Osteoblast (primary cell): ENCODE results near the gene POMGNT1. TPM values are rescaled to one million over a fixed set of nuclear protein-coding genes. Genes with fewer than 3 reads are reported as not detected.

Experiments used
- DNase-seq: peaks from one replicate; pipeline ENCODE4 v3.0.0; 2011; ENCODE audit warnings: low spot score, mixed read lengths; ENCODE audit not compliant: insufficient read length; ENCODE audit errors: missing footprints
- H2AFZ ChIP-seq: 2 replicates; pipeline ENCODE4 v1.6.0; 2011; ENCODE audit warnings: mild to moderate bottlenecking, low read length
- H3K27ac ChIP-seq: 2 replicates; pipeline ENCODE4 v1.5.1; 2011; ENCODE audit warnings: mild to moderate bottlenecking, low read depth, low read length, moderate library complexity
- H3K27me3 ChIP-seq: 2 replicates; pipeline ENCODE4 v1.6.0; 2012; ENCODE audit warnings: mild to moderate bottlenecking, control low read depth, inconsistent platforms, low read length, moderate library complexity; ENCODE audit not compliant: insufficient read depth
- H3K36me3 ChIP-seq: 2 replicates; pipeline ENCODE4 v1.5.1; 2011; ENCODE audit warnings: mild to moderate bottlenecking, low read length, control low read depth, moderate library complexity; ENCODE audit not compliant: insufficient read depth
- H3K4me1 ChIP-seq: 2 replicates; pipeline ENCODE4 v1.5.1; 2011; ENCODE audit warnings: mild to moderate bottlenecking, low read length, control low read depth, moderate library complexity; ENCODE audit not compliant: insufficient read depth
- H3K4me2 ChIP-seq: 2 replicates; pipeline ENCODE4 v1.6.0; 2011; ENCODE audit warnings: mild to moderate bottlenecking, low read length; ENCODE audit not compliant: insufficient read depth
- H3K4me3 ChIP-seq: fragments of 200-600 bp; sonication (generic); 3 replicates; pipeline ENCODE4 v1.5.1; 2012; ENCODE audit warnings: mild to moderate bottlenecking, low read length, inconsistent platforms; ENCODE audit not compliant: insufficient read depth
- H3K79me2 ChIP-seq: 2 replicates; pipeline ENCODE4 v1.6.0; 2012; ENCODE audit warnings: mild to moderate bottlenecking, low read length, control low read depth, inconsistent platforms; ENCODE audit not compliant: insufficient read depth
- H3K9me3 ChIP-seq: 2 replicates; pipeline ENCODE4 v1.5.1; 2011; ENCODE audit warnings: low read depth, low read length, control low read depth
- H4K20me1 ChIP-seq: 2 replicates; pipeline ENCODE4 v1.6.0; 2012; ENCODE audit warnings: mild to moderate bottlenecking, low read length, control low read depth; ENCODE audit not compliant: insufficient read depth
- total RNA-seq: library from RNA; depleted of rRNA; stranded (reverse); fragments of >200 nt; gene quantifications from 2 replicates; pipeline ENCODE4 v1.2.3, GENCODE V29; 2012
- TF ChIP-seq, protein P1 (sequence below): IDR thresholded peaks from 2 replicates; pipeline ENCODE4 v1.5.1; 2011; ENCODE audit warnings: mild to moderate bottlenecking, low read depth, low read length, moderate library complexity; ENCODE audit errors: extremely low read depth

POMGNT1 gene
- total RNA-seq, 1 donor, result 45.6 TPM

DNA sequence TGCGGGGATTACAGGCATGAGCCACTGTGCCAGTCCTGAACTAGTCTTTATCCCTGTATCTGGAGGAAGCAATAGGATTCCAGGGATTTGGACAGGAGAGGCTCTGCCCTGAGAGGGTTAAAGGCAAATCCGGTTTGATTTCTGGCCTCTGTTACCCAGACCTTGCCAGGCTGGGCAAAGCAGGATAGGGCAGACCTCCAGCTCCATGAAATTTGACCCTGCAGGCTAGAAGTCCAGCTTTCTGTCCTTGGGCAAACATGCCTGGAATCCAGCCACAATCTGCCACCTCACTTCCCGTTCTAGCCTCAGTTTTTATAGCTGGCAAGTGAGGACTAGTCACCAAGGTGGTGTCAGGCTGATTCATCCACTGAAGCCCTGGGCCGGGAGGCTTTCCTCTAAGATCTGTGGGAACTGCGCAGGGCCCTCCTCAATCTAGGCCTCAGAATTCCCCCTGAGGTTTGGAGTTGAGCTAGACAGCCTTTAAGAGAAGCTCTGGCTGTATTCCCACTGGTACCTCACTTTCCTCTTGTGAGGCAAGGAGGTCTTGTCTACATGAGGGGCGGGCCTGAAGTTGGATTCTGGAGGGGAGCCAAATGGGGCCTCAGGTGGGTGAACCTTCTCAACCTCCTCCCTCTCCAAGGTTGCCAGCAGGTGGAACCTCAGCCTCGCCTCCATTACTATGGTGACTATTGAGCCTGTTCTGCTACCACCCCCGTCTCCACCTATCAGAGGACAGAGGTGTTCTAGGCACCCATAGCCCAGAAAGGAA, 15.0 kb downstream of the POMGNT1 start:
- DNase-seq, result peak; percentile 99
- H4K20me1 ChIP-seq, result no peaks in the 10 kb centered on the region
- peak overlapping the region; percentile 57 for H3K4me2 ChIP-seq
- no peaks in the 10 kb centered on the region for H3K27me3 ChIP-seq
- peak overlapping the region; percentile 40 for H2AFZ ChIP-seq
- no peaks in the 10 kb centered on the region for H3K79me2 ChIP-seq
- no peaks in the 10 kb centered on the region for H3K9me3 ChIP-seq
- peak overlapping the region; percentile 10 for H3K4me3 ChIP-seq
- TF ChIP-seq, protein P1, sequence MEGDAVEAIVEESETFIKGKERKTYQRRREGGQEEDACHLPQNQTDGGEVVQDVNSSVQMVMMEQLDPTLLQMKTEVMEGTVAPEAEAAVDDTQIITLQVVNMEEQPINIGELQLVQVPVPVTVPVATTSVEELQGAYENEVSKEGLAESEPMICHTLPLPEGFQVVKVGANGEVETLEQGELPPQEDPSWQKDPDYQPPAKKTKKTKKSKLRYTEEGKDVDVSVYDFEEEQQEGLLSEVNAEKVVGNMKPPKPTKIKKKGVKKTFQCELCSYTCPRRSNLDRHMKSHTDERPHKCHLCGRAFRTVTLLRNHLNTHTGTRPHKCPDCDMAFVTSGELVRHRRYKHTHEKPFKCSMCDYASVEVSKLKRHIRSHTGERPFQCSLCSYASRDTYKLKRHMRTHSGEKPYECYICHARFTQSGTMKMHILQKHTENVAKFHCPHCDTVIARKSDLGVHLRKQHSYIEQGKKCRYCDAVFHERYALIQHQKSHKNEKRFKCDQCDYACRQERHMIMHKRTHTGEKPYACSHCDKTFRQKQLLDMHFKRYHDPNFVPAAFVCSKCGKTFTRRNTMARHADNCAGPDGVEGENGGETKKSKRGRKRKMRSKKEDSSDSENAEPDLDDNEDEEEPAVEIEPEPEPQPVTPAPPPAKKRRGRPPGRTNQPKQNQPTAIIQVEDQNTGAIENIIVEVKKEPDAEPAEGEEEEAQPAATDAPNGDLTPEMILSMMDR, result no peak
- peak overlapping the region; percentile 91 for H3K27ac ChIP-seq
- H3K36me3 ChIP-seq, result peaks cover 3% of the 10 kb centered on the region
- peaks cover 25% of the 10 kb centered on the region for H3K4me1 ChIP-seq

- peak; percentile 85 for DNase-seq
- H3K27ac ChIP-seq, result no peak overlapping the region
- TF ChIP-seq, protein P1, result no peak
- no peak overlapping the region for H3K4me3 ChIP-seq
- H3K27me3 ChIP-seq, result no peaks in the 10 kb centered on the region
- H3K36me3 ChIP-seq, result no peaks in the 10 kb centered on the region
- no peaks in the 10 kb centered on the region for H3K79me2 ChIP-seq
- peak overlapping the region; percentile 24 for H2AFZ ChIP-seq
- H4K20me1 ChIP-seq, result no peaks in the 10 kb centered on the region
- no peaks in the 10 kb centered on the region for H3K9me3 ChIP-seq
- H3K4me1 ChIP-seq, result peaks cover 25% of the 10 kb centered on the region
- H3K4me2 ChIP-seq, result peak overlapping the region; percentile 2
Observed at GRCh38 chr1:46181343-46182260, 16.6 kb downstream of the POMGNT1 start.

DNA sequence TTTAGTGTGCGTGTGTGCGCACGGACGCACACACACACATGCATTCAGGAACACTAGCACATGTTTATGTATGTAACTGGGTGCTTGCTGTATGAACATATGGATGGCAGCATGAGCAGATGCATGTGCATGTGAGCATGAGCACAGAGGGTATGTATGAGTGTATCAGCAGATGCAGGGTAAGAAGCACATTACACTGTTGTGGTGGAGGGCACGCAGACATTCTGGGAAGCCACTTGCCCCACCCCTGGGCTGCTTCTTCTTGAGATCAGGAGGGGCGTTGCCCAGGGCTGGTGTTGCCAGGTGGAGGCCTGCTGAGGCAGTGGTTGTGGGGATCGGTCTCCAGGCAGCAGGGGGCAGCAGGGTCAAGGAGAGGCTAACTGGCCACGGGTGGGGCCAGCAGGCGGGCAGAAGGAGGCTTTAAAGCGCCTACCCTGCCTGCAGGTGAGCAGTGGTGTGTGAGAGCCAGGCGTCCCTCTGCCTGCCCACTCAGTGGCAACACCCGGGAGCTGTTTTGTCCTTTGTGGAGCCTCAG, 18.1 kb downstream of the POMGNT1 start:
- no peak for DNase-seq
- no peaks in the 10 kb centered on the region for H4K20me1 ChIP-seq

More for the DNA sequence above, 18.1 kb downstream of the POMGNT1 start:
- H3K4me1 ChIP-seq, result peaks cover 25% of the 10 kb centered on the region
- no peak overlapping the region for H3K4me2 ChIP-seq
- no peaks in the 10 kb centered on the region for H3K36me3 ChIP-seq
- no peak overlapping the region for H2AFZ ChIP-seq
- H3K79me2 ChIP-seq, result no peaks in the 10 kb centered on the region
- TF ChIP-seq, protein P1, result no peak
- no peak overlapping the region for H3K27ac ChIP-seq
- H3K4me3 ChIP-seq, result no peak overlapping the region
- no peaks in the 10 kb centered on the region for H3K27me3 ChIP-seq
- H3K9me3 ChIP-seq, result no peaks in the 10 kb centered on the region
